ENCODE measurements around the gene GSTM3. TPM values are rescaled to one million over a fixed set of nuclear protein-coding genes. Genes with fewer than 3 reads are reported as not detected.

The GSTM3 gene
- total RNA-seq, 1 experiment from 2014 or later: 2.2 TPM

Other genes starting within 250 kb of the GSTM3 start
- 5.1 to 6.7 TPM (median 6.5 TPM) in 3 replicates for gene CYB561D1, start 246.9 kb downstream of the GSTM3 start, total RNA-seq (2021)
- 2.4 to 3.0 TPM (median 3.0 TPM) in 3 replicates for gene AMIGO1, start 231.3 kb downstream of the GSTM3 start, total RNA-seq (2021)
- 0.42 to 0.73 TPM (median 0.44 TPM) in 3 replicates for gene GPR61, start 201.2 kb downstream of the GSTM3 start, total RNA-seq (2021)
- gene GNAI3, start 192.4 kb downstream of the GSTM3 start, total RNA-seq (2021): 7.1 to 7.2 TPM (median 7.1 TPM) in 3 replicates
- gene GNAT2, start 121.4 kb downstream of the GSTM3 start, total RNA-seq (2021): 0.14 TPM in 1 of 3 replicates, not detected in the others
- gene AMPD2, start 121.2 kb downstream of the GSTM3 start, total RNA-seq (2021): 51.8 to 79.8 TPM (median 60.0 TPM) in 3 replicates
- 16.4 to 18.1 TPM (median 16.7 TPM) in 3 replicates for gene GSTM4, start 84.9 kb downstream of the GSTM3 start, total RNA-seq (2021)
- gene GSTM2, start 73.0 kb downstream of the GSTM3 start, total RNA-seq (2021): 12.9 to 15.4 TPM (median 15.3 TPM) in 3 replicates
- not detected in 3 replicates for gene GSTM1, start 53.2 kb downstream of the GSTM3 start, total RNA-seq (2021)
- 0.09 to 0.16 TPM (median 0.11 TPM) in 3 replicates for gene GSTM5, start 28.8 kb downstream of the GSTM3 start, total RNA-seq (2021)
- gene EPS8L3, start 22.9 kb upstream of the GSTM3 start, total RNA-seq (2021): 0.17 to 0.41 TPM in 2 of 3 replicates, not detected in the other
- gene CSF1, start 169.8 kb upstream of the GSTM3 start, total RNA-seq (2021): 2.5 to 3.3 TPM (median 3.0 TPM) in 3 replicates
- 92.1 to 99.4 TPM (median 98.6 TPM) in 3 replicates for gene AHCYL1, start 243.7 kb upstream of the GSTM3 start, total RNA-seq (2021)